Peyer's patch (tissue), 4 donors: ENCODE measurements around the gene RTTN. TPM values are rescaled to one million over a fixed set of nuclear protein-coding genes. Genes with fewer than 3 reads are reported as not detected.

ENCODE experiments used
- DNase-seq, 3 donors: peaks; one replicate each; pipeline ENCODE4 v3.0.0-alpha.2; 2017 to 2019
- H3K27ac ChIP-seq, 4 donors: fragments of 200-600 bp; sonication (generic); one replicate each; pipeline ENCODE4 v1.5.1; 2016 to 2019
- H3K27me3 ChIP-seq, 2 donors: fragments of 200-600 bp; sonication (generic); one replicate each; pipeline ENCODE4 v1.5.1; 2019
- H3K36me3 ChIP-seq, 3 donors: fragments of 200-600 bp; sonication (generic); one replicate each; pipeline ENCODE4 v1.5.1; 2016 to 2019
- H3K4me1 ChIP-seq, 4 donors: fragments of 200-600 bp; sonication (generic); one replicate each; pipeline ENCODE4 v1.5.1; 2016 to 2019
- H3K4me3 ChIP-seq, 4 donors: fragments of 200-600 bp; sonication (generic); 1 replicate in 3 of 4; 2 replicates in 1 of 4; pipeline ENCODE4 v1.5.1; 2016 to 2019; ENCODE audit warnings: mild to moderate bottlenecking in 1 of 4
- H3K9me3 ChIP-seq, 4 donors: fragments of 200-600 bp; sonication (generic); one replicate each; pipeline ENCODE4 v1.5.1; 2016 to 2019; ENCODE audit warnings: mild to moderate bottlenecking in 1 of 4
- CTCF ChIP-seq, 6 experiments: fragments of 450-650 bp in 4 of 6; fragments of 200-600 bp in 2 of 6; sonication (generic) in 1 of 6; IDR thresholded peaks; one replicate each; pipeline ENCODE4 v1.5.1; 2017 to 2019; ENCODE audit warnings: antibody characterized with exemption in 6 of 6, mild to moderate bottlenecking in 3 of 6, moderate library complexity in 1 of 6
- POLR2A ChIP-seq, 2 donors: fragments of 450-650 bp; IDR thresholded peaks; one replicate each; pipeline ENCODE4 v1.5.1; 2017; ENCODE audit warnings: antibody characterized with exemption in 2 of 2, mild to moderate bottlenecking in 2 of 2, moderate library complexity in 2 of 2
- total RNA-seq, 4 donors: library from RNA; depleted of rRNA; stranded (reverse); fragments of >200 nt; gene quantifications; one replicate each; pipeline ENCODE4 v1.1.0, GENCODE V29; 2016

Gene RTTN
- total RNA-seq, 4 donors from 2014 or later: 15.3 to 28.1 (median 22.2) TPM

DNA sequence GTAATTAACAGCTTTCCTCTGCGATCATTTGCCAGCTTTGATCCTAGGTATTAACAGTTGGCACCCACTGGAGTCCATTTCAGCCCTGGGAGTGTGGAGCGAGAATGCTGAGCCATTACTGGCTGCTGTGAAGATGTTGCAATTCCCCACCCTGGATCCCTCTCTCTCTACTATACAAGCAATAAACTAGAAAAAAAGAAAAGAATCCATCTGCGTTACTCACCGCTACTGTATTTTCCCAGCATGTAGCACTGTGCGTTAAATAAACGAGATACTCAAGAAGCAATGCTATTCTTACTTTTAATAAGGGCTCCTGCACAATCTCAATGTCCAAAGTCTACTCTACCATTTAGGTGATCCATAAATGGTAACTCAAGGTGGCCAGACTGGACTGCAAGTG lies 8.5 kb downstream of the RTTN start:
- no peaks in the 10 kb centered on the region for H3K4me1 ChIP-seq
- no peak overlapping the region for H3K4me3 ChIP-seq
- no peaks in the 10 kb centered on the region for H3K9me3 ChIP-seq
- DNase-seq: no peak
- peaks cover 0 to 33% (median 0%) of the 10 kb centered on the region in 3 donors for H3K36me3 ChIP-seq
- no peak overlapping the region for H3K27ac ChIP-seq
- no peaks in the 10 kb centered on the region for H3K27me3 ChIP-seq
- TF ChIP-seq CTCF (IDR thresholded peaks at IDR 0.05) (no peak), POLR2A (IDR thresholded peaks at IDR 0.05) (no peak)

DNA sequence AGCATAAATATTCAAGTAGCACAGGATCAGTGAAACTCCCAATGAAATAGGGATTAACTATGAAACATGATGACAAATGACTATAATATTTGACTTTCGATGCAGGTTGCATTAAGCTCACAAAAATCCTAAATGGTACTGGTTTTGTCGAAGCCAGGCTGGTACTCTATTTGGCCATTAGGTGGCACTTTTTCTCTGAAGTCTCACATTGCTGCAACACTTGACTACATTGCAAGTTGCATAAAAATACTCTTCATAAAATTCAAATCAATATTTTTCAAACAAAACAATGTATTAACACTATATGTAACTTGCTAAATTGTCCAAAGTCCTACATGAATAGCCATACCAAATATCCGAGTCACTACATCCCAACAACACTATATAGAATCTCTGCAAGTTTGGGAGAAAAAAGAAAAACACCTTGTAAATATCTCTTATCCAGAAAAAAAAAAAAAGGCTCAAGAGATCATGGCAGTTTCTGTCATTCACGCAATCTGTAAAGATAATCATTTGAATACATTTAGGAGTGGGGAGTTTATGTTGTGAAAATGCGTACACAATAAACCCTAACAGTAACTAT lies 9.5 kb downstream of the RTTN start:
- no peaks in the 10 kb centered on the region for H3K27me3 ChIP-seq
- H3K4me1 ChIP-seq: no peaks in the 10 kb centered on the region
- H3K9me3 ChIP-seq: no peaks in the 10 kb centered on the region
- no peak overlapping the region for H3K4me3 ChIP-seq
- peaks cover 0 to 44% (median 0%) of the 10 kb centered on the region in 3 donors for H3K36me3 ChIP-seq
- no peak overlapping the region for H3K27ac ChIP-seq
- peak in 1 of 3 donors; percentile 63 for DNase-seq
- TF ChIP-seq POLR2A (IDR thresholded peaks at IDR 0.05): no peak
- peak; percentile 34 to 89 (median 74) for TF ChIP-seq CTCF (IDR thresholded peaks at IDR 0.05)

DNA sequence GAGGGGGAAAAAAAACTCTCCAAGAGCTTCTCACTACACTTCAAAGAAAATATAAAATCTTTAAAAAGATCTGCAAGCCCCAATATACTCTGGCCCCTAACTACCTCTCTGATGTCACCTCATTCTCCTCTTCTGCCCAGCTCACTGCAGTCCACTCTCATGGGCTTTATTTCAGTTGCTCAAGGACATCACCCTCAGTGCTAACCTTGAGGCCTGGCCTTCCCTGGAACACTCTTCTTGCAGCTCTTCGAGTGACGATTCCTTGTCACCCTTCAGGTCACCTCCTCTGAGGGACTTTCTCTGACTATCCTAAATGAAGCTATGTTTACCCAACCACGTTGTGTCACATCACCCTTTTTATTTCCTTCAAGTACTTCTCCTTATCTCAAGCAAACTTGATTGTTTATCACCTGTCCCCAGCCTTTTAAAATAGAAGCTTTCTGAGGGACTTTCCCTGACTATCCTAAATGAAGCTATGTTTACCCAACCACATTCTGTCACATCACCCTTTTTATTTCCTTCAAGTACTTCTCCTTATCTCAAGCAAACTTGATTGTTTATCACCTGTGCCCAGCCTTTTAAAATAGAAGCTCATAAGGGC lies 10.4 kb downstream of the RTTN start:
- Histone ChIP-seq H3K27ac (no peak overlapping the region), H3K4me3 (no peak overlapping the region), H3K9me3 (no peaks in the 10 kb centered on the region), H3K36me3 (peaks cover 0 to 52% (median 0%) of the 10 kb centered on the region in 3 donors), H3K27me3 (no peaks in the 10 kb centered on the region), H3K4me1 (no peaks in the 10 kb centered on the region)
- no peak for TF ChIP-seq POLR2A (IDR thresholded peaks at IDR 0.05)
- no peak for DNase-seq

DNA sequence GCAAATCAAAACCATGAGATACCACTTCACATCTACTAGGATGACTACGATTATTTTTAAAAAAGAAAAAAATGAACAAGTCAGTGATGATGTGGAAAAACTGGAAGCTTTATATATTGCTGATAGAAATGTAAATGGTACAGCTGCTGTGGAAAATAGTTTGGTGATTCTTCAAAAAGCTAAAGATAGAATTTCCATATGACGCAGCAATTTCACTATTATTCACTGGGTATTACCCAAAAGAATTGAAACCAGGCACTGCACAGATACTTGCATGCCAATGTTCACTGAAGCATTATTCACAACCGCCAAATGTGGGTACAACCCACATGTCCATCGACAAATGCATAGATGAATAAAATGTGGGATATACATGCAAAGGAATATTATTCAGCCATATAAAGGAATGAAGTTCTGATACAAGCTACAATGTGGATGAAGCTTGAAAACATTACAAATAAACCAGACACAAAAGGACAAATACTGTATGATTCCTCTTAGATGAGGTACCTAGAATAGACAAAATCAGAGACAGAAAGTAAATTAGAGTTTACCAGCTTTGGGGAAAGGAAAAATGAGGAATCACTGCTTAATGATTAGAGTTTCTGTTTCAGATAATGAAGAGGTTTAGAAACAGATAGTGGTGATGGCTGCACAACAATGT lies 11.1 kb downstream of the RTTN start:
- Histone ChIP-seq H3K36me3 (peaks cover 0 to 59% (median 0%) of the 10 kb centered on the region in 3 donors), H3K27me3 (no peaks in the 10 kb centered on the region), H3K9me3 (no peaks in the 10 kb centered on the region), H3K4me1 (no peaks in the 10 kb centered on the region), H3K27ac (no peak overlapping the region), H3K4me3 (no peak overlapping the region)
- no peak for DNase-seq
- TF ChIP-seq POLR2A (IDR thresholded peaks at IDR 0.05) (no peak), CTCF (IDR thresholded peaks at IDR 0.05) (no peak)

GRCh38 chr18:70190529-70190928 lies 15.0 kb downstream of the RTTN start:
- no peak for TF ChIP-seq CTCF (IDR thresholded peaks at IDR 0.05)
- TF ChIP-seq POLR2A (IDR thresholded peaks at IDR 0.05): no peak
- no peak overlapping the region for H3K27ac ChIP-seq
- no peaks in the 10 kb centered on the region for H3K9me3 ChIP-seq
- H3K27me3 ChIP-seq: no peaks in the 10 kb centered on the region
- H3K4me3 ChIP-seq: no peak overlapping the region
- no peak for DNase-seq
- no peaks in the 10 kb centered on the region for H3K4me1 ChIP-seq
- H3K36me3 ChIP-seq: peaks cover 0 to 73% (median 0%) of the 10 kb centered on the region in 3 donors

- peaks cover 0 to 71% (median 0%) of the 10 kb centered on the region in 3 donors for H3K36me3 ChIP-seq
- TF ChIP-seq CTCF (IDR thresholded peaks at IDR 0.05) (no peak), POLR2A (IDR thresholded peaks at IDR 0.05) (no peak)
- no peak for DNase-seq
Measured at GRCh38 chr18:70188113-70188512, 17.4 kb downstream of the RTTN start.

More at GRCh38 chr18:70188113-70188512, 17.4 kb downstream of the RTTN start:
- Histone ChIP-seq H3K4me3 (no peak overlapping the region), H3K27me3 (no peaks in the 10 kb centered on the region), H3K27ac (no peak overlapping the region), H3K9me3 (no peaks in the 10 kb centered on the region), H3K4me1 (no peaks in the 10 kb centered on the region)
